Vagina (tissue), 2 donors: Measurements from ENCODE around the gene MADCAM1.

ENCODE experiments used
- POLR2A ChIP-seq, 2 donors: fragments of 450-650 bp; IDR thresholded peaks; one replicate each; pipeline ENCODE4 v1.6.1; 2017; ENCODE audit warnings: antibody characterized with exemption in 2 of 2, mild to moderate bottlenecking in 2 of 2, moderate library complexity in 2 of 2
- POLR2AphosphoS5 ChIP-seq, 2 donors: sonication (generic); formaldehyde crosslinking; IDR thresholded peaks; one replicate each; pipeline ENCODE4 v1.9.0; 2017; ENCODE audit warnings: antibody characterized with exemption in 2 of 2, mild to moderate bottlenecking in 2 of 2, low read depth in 1 of 2; ENCODE audit not compliant: insufficient read depth in 1 of 2
- TF ChIP-seq, protein P1 (sequence below), 3 experiments: fragments of 450-650 bp in 2 of 3; fragments of 200-600 bp in 1 of 3; sonication (generic) in 1 of 3; IDR thresholded peaks; one replicate each; pipeline ENCODE4 v1.5.1; 2017 to 2019; ENCODE audit warnings: antibody characterized with exemption in 3 of 3, mild to moderate bottlenecking in 2 of 3, moderate library complexity in 2 of 3

DNA sequence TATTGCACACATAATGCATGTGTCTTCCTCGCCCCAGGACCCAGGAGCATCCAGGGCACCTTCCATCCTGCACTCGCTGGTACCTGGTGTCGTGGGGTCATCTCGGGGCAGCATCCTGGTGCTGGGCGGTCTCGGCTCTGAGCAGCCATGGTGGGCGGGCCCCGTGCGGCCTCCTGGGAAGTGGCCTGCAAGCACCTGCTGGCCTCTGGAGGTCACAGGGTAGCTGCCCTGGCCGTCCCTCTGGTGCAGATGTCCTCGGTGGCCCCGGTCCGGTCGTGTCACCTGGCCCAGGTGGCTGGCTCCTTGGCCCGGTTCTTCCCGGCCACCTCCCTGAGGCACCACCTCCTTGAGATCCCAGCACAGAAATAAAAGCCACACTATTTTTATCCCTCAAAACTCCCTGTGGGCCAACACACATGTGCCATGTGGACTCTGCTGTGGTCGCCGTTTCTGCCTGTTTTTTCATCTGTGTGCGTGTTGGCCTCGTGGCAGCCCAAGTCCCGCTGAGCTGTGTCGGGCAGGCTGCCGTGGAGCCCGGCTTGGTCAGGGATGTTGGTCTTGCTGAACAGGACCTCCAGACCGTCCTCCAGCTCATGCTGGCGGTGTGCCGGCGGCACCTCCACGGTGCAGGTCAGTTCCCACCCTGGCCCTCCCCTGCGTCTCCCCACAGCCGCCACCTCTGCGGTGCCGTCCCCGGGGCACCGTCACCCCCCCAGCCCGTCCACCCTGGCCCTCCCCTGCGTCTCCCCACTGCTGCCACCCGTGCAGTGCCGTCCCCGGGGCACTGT lies 42.5 kb downstream of the MADCAM1 start:
- TF ChIP-seq POLR2A (IDR thresholded peaks at IDR 0.05) = no peak
- TF ChIP-seq, protein P1, sequence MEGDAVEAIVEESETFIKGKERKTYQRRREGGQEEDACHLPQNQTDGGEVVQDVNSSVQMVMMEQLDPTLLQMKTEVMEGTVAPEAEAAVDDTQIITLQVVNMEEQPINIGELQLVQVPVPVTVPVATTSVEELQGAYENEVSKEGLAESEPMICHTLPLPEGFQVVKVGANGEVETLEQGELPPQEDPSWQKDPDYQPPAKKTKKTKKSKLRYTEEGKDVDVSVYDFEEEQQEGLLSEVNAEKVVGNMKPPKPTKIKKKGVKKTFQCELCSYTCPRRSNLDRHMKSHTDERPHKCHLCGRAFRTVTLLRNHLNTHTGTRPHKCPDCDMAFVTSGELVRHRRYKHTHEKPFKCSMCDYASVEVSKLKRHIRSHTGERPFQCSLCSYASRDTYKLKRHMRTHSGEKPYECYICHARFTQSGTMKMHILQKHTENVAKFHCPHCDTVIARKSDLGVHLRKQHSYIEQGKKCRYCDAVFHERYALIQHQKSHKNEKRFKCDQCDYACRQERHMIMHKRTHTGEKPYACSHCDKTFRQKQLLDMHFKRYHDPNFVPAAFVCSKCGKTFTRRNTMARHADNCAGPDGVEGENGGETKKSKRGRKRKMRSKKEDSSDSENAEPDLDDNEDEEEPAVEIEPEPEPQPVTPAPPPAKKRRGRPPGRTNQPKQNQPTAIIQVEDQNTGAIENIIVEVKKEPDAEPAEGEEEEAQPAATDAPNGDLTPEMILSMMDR (IDR thresholded peaks at IDR 0.05) = no peak
- TF ChIP-seq POLR2AphosphoS5 (IDR thresholded peaks at IDR 0.05; ENCODE audit: insufficient read depth in 1 of 2, low read depth in 1 of 2) = no peak
